BE2C (cell line): ENCODE results near the gene FAM156A.
"Not testable (repeated sequence)": the region's sequence is repeated elsewhere in the genome, so short reads cannot be mapped to it uniquely, and the experiment has no call there.

Experiments
- DNase-seq: peaks from one replicate; pipeline ENCODE4 v3.0.0-alpha.2; 2020
- H3K27me3 ChIP-seq: fragments of 250-450 bp; sonication (Bioruptor Pico); 2 replicates; pipeline ENCODE4 v1.5.1; 2020; ENCODE audit warnings: mild to moderate bottlenecking
- H3K36me3 ChIP-seq: fragments of 250-450 bp; sonication (Bioruptor Pico); 2 replicates; pipeline ENCODE4 v1.5.1; 2020; ENCODE audit warnings: mild to moderate bottlenecking
- H3K4me1 ChIP-seq: fragments of 250-450 bp; sonication (Bioruptor Pico); 2 replicates; pipeline ENCODE4 v1.5.1; 2020
- H3K4me3 ChIP-seq: 2 replicates; pipeline ENCODE4 v1.5.1; 2011; ENCODE audit warnings: low read depth, low read length
- H3K9me3 ChIP-seq: fragments of 250-450 bp; sonication (Bioruptor Pico); 2 replicates; pipeline ENCODE4 v1.5.1; 2020
- CTCF ChIP-seq: IDR thresholded peaks from 2 replicates; pipeline ENCODE4 v1.5.1; 2012; ENCODE audit warnings: mild to moderate bottlenecking, low read depth, low read length

Gene FAM156A

GRCh38 chrX:52958961-52959360 lies 643 bp upstream of the FAM156A start:
- not testable (repeated sequence) for H3K4me1 ChIP-seq, H3K27me3 ChIP-seq, DNase-seq, H3K4me3 ChIP-seq, H3K36me3 ChIP-seq, H3K9me3 ChIP-seq

GRCh38 chrX:52949884-52950283 lies 8.4 kb downstream of the FAM156A start:
- not testable (repeated sequence) for H3K4me3 ChIP-seq, H3K9me3 ChIP-seq, H3K36me3 ChIP-seq, H3K27me3 ChIP-seq, DNase-seq, H3K4me1 ChIP-seq

- H3K9me3 ChIP-seq, H3K27me3 ChIP-seq, H3K4me1 ChIP-seq, H3K4me3 ChIP-seq, DNase-seq, H3K36me3 ChIP-seq: not testable (repeated sequence)
Measured at GRCh38 chrX:52949325-52949724, 9.0 kb downstream of the FAM156A start.

GRCh38 chrX:52948265-52948664 lies 10.1 kb downstream of the FAM156A start:
- not testable (repeated sequence) for H3K4me1 ChIP-seq, DNase-seq, H3K27me3 ChIP-seq, H3K36me3 ChIP-seq, H3K4me3 ChIP-seq, H3K9me3 ChIP-seq

GRCh38 chrX:52947501-52947900 lies 10.8 kb downstream of the FAM156A start:
- H3K27me3 ChIP-seq, H3K9me3 ChIP-seq, H3K4me1 ChIP-seq, H3K4me3 ChIP-seq, DNase-seq, H3K36me3 ChIP-seq: not testable (repeated sequence)

GRCh38 chrX:52945838-52946494 lies 12.4 kb downstream of the FAM156A start:
- H3K36me3 ChIP-seq, H3K4me1 ChIP-seq, DNase-seq, H3K9me3 ChIP-seq, H3K27me3 ChIP-seq, H3K4me3 ChIP-seq: not testable (repeated sequence)

- not testable (repeated sequence) for H3K36me3 ChIP-seq, DNase-seq, H3K4me3 ChIP-seq, H3K27me3 ChIP-seq, H3K4me1 ChIP-seq, H3K9me3 ChIP-seq
Measured at GRCh38 chrX:52941728-52942127, 16.6 kb downstream of the FAM156A start.

- DNase-seq, H3K4me1 ChIP-seq, H3K36me3 ChIP-seq, H3K4me3 ChIP-seq, H3K9me3 ChIP-seq, H3K27me3 ChIP-seq: not testable (repeated sequence)
Measured at GRCh38 chrX:52940704-52941103, 17.6 kb downstream of the FAM156A start.

- H3K36me3 ChIP-seq, H3K9me3 ChIP-seq, DNase-seq, H3K4me1 ChIP-seq, H3K27me3 ChIP-seq: not testable (repeated sequence)
- peak overlapping the region; percentile 74 for H3K4me3 ChIP-seq
Measured at GRCh38 chrX:52935470-52935784, 22.9 kb downstream of the FAM156A start.

GRCh38 chrX:52934704-52935469 lies 23.4 kb downstream of the FAM156A start:
- no peaks in the 10 kb centered on the region for H3K27me3 ChIP-seq
- H3K36me3 ChIP-seq: no peaks in the 10 kb centered on the region
- peak; percentile 89 for DNase-seq
- no peaks in the 10 kb centered on the region for H3K4me1 ChIP-seq
- TF ChIP-seq CTCF: peak; percentile 76
- peak overlapping the region; percentile 74 for H3K4me3 ChIP-seq
- H3K9me3 ChIP-seq: no peaks in the 10 kb centered on the region

GRCh38 chrX:52933976-52934703 lies 24.2 kb downstream of the FAM156A start:
- no peaks in the 10 kb centered on the region for H3K27me3 ChIP-seq
- no peak for TF ChIP-seq CTCF
- no peaks in the 10 kb centered on the region for H3K36me3 ChIP-seq
- DNase-seq: no peak
- no peaks in the 10 kb centered on the region for H3K9me3 ChIP-seq
- peak overlapping the region; percentile 74 for H3K4me3 ChIP-seq
- no peaks in the 10 kb centered on the region for H3K4me1 ChIP-seq
